Stimulated activated CD4-positive, alpha-beta T cell treated with anti-CD3 and anti-CD28 coated beads, Interleukin-15, amount 100 ng/mL, for 48 hours (primary cell): ENCODE results near the gene TFAP2E.

Source experiments
- DNase-seq, 2 donors: peaks; one replicate each; pipeline ENCODE4 v3.0.0-alpha.2; 2020; ENCODE audit warnings: low read depth in 2 of 2

Gene TFAP2E

GRCh38 chr1:35573198-35574124 lies at the start of gene TFAP2E:
Gene TFAP2E (plus strand): TSS chr1:35573314. CDS start chr1:35573578, 264 bp downstream.
- DNase-seq: no peak

- no peak for DNase-seq
Observed at GRCh38 chr1:35524106-35524505, 49.0 kb upstream of the TFAP2E start.

GRCh38 chr1:35530168-35530567 lies 42.9 kb upstream of the TFAP2E start:
- DNase-seq: no peak

GRCh38 chr1:35530946-35531345 lies 42.2 kb upstream of the TFAP2E start:
- DNase-seq: no peak

- no peak for DNase-seq
Observed at GRCh38 chr1:35531368-35531767, 41.7 kb upstream of the TFAP2E start.

- DNase-seq: no peak
Observed at GRCh38 chr1:35532497-35533223, 40.5 kb upstream of the TFAP2E start.

- DNase-seq: no peak
Observed at GRCh38 chr1:35533586-35533985, 39.5 kb upstream of the TFAP2E start.

- DNase-seq: no peak
Observed at GRCh38 chr1:35535243-35535642, 37.9 kb upstream of the TFAP2E start.

- no peak for DNase-seq
Observed at GRCh38 chr1:35536556-35537162, 36.5 kb upstream of the TFAP2E start.

- DNase-seq: no peak
Observed at GRCh38 chr1:35537806-35538205, 35.3 kb upstream of the TFAP2E start.

- DNase-seq: no peak
Observed at GRCh38 chr1:35539073-35539823, 33.9 kb upstream of the TFAP2E start.

GRCh38 chr1:35539824-35540261 lies 33.3 kb upstream of the TFAP2E start:
- DNase-seq: no peak

GRCh38 chr1:35544976-35545375 lies 28.1 kb upstream of the TFAP2E start:
- no peak for DNase-seq

GRCh38 chr1:35546614-35547013 lies 26.5 kb upstream of the TFAP2E start:
- no peak for DNase-seq

- DNase-seq: no peak
Observed at GRCh38 chr1:35553851-35554250, 19.3 kb upstream of the TFAP2E start.

- no peak for DNase-seq
Observed at GRCh38 chr1:35554266-35555211, 18.6 kb upstream of the TFAP2E start.

GRCh38 chr1:35555212-35555584 lies 17.9 kb upstream of the TFAP2E start:
- no peak for DNase-seq

- DNase-seq: no peak
Observed at GRCh38 chr1:35555601-35556477, 17.3 kb upstream of the TFAP2E start.

- DNase-seq: no peak
Observed at GRCh38 chr1:35556484-35557117, 16.5 kb upstream of the TFAP2E start.
